ENCODE data around the gene SCYGR2. TPM values are rescaled to one million over a fixed set of nuclear protein-coding genes. Genes with fewer than 3 reads are reported as not detected.

SCYGR2 gene
- total and polyA plus RNA-seq, 2 of the 8 experiments (the other 6 are each of a cell fraction or from before 2014, with no cell fraction given), result not detected

- no peaks in the 10 kb centered on the region for H3K79me2 ChIP-seq (ENCODE audit: control insufficient read depth in 1 of 2, insufficient read depth in 2 of 2, low read length in 2 of 2)
- no peaks in the 10 kb centered on the region for H4K20me1 ChIP-seq (replicated peaks in 1 of 2; ENCODE audit: control insufficient read depth in 1 of 2, insufficient read depth in 2 of 2, low read length in 2 of 2)
- H2BK20ac ChIP-seq (ENCODE audit: low read length), result no peak overlapping the region
- no peak overlapping the region for H4K5ac ChIP-seq (ENCODE audit: insufficient read length, low read depth, low read length)
- H3K36me3 ChIP-seq (ENCODE audit: control insufficient read depth in 2 of 4, insufficient read depth in 4 of 4, low read length in 3 of 4), result no peaks in the 10 kb centered on the region
- no peak overlapping the region for H3K27ac ChIP-seq (ENCODE audit: low read depth, low read length)
- H3K23me2 ChIP-seq (ENCODE audit: low read depth, low read length), result no peaks in the 10 kb centered on the region
- H2AK5ac ChIP-seq (ENCODE audit: low read depth, low read length), result no peak overlapping the region
- H3K4ac ChIP-seq (replicated peaks; ENCODE audit: insufficient read length, low read depth, low read length), result no peak overlapping the region
- H3K56ac ChIP-seq (replicated peaks; ENCODE audit: insufficient read length, low read depth, low read length), result no peak overlapping the region
- TF ChIP-seq RBBP5 (IDR thresholded peaks at IDR 0.05; ENCODE audit: borderline replicate concordance, low read depth, low read length), result no peak
- no peak for TF ChIP-seq TAF1 (IDR thresholded peaks at IDR 0.05; ENCODE audit: low read depth, low read length)
- no peak for TF ChIP-seq ATF2 (IDR thresholded peaks at IDR 0.05; ENCODE audit: low read length)
- ChIA-PET CTCF (ENCODE audit: partially characterized antibody) (no interaction called here), POLR2A (ENCODE audit: partially characterized antibody) (no interaction called here)
- no peak overlapping the region for H3K4me2 ChIP-seq (ENCODE audit: insufficient read depth in 1 of 2, low read depth in 2 of 2, low read length in 2 of 2)
- no peaks in the 10 kb centered on the region for H3K79me1 ChIP-seq (ENCODE audit: low read depth, low read length)
- no peak overlapping the region for H2BK120ac ChIP-seq (replicated peaks; ENCODE audit: low read depth, low read length)
- H2BK12ac ChIP-seq (ENCODE audit: low read depth, low read length), result no peak overlapping the region
- H3K14ac ChIP-seq (ENCODE audit: insufficient read length), result no peak overlapping the region
- FAIRE-seq, result no peak
- H3K4me1 ChIP-seq (replicated peaks in 1 of 4; ENCODE audit: control insufficient read depth in 3 of 4, insufficient read depth in 4 of 4, low read length in 3 of 4), result no peaks in the 10 kb centered on the region
- no peak overlapping the region for H3K23ac ChIP-seq (ENCODE audit: insufficient read length)
- no peaks in the 10 kb centered on the region for H3K9me3 ChIP-seq (ENCODE audit: insufficient read depth in 2 of 2, low read depth in 1 of 2, low read length in 1 of 2)
- no peak overlapping the region for H4K8ac ChIP-seq (ENCODE audit: extremely low read depth, insufficient read depth, low read length)
- H3K4me3 ChIP-seq (ENCODE audit: extremely low read depth in 1 of 4, insufficient read depth in 2 of 4, low read depth in 3 of 4, low read length in 4 of 4), result no peak overlapping the region
- no peak overlapping the region for H4K91ac ChIP-seq (replicated peaks; ENCODE audit: insufficient read length, low read length)
- H2BK5ac ChIP-seq (ENCODE audit: low read depth, low read length), result no peak overlapping the region
- H2BK15ac ChIP-seq (ENCODE audit: low read length), result no peak overlapping the region
- H3K18ac ChIP-seq (ENCODE audit: extremely low read depth, low read length), result no peak overlapping the region
- DNase-seq (ENCODE audit: low read depth in 1 of 2, low spot score in 2 of 2), result no peak
- H3K27me3 ChIP-seq (replicated peaks in 1 of 4; ENCODE audit: control insufficient read depth in 3 of 4, extremely low read depth in 1 of 4, insufficient read depth in 3 of 4, low read length in 3 of 4), result no peaks in the 10 kb centered on the region
- no peak overlapping the region for H3K9ac ChIP-seq (replicated peaks in 1 of 4; ENCODE audit: extremely low read depth in 1 of 4, low read depth in 3 of 4, low read length in 3 of 4)
- 82% methylated on average over 1 of the region's 1 CpG; no CpG with 5 or more reads in 1 of the 2 experiments for WGBS, 2 experiments (ENCODE audit: extremely low coverage in 1 of 2, insufficient coverage in 1 of 2, insufficient read length in 1 of 2, insufficient replicate concordance in 2 of 2, low coverage in 1 of 2, low lambda C conversion rate in 2 of 2, missing lambda C conversion rate in 1 of 2)
- H2AFZ ChIP-seq (ENCODE audit: low read length), result no peak overlapping the region
Observed at GRCh38 chr2:227606476-227606875, 7.8 kb downstream of the SCYGR2 start.
